ENCODE measurements around the gene CILP2.

GRCh38 chr19:19532806-19533701, 5.0 kb upstream of the CILP2 start:
- TF ChIP-seq CTCF (IDR thresholded peaks at IDR 0.05): no peak
- TF ChIP-seq ZFX (IDR thresholded peaks at IDR 0.05; ENCODE audit: borderline replicate concordance): no peak

Measured in 22Rv1 (cell line).